Testis (tissue), 3 donors: ENCODE measurements around the gene TRABD2B. TPM values are rescaled to one million over a fixed set of nuclear protein-coding genes. Genes with fewer than 3 reads are reported as not detected.

Source experiments
- DNase-seq: peaks from one replicate; pipeline ENCODE4 v3.0.0-alpha.2; 2019
- H3K27ac ChIP-seq, 2 donors: fragments of 200-600 bp; sonication (generic); one replicate each; pipeline ENCODE4 v1.5.1; 2019
- H3K27me3 ChIP-seq: fragments of 200-600 bp; sonication (generic); one replicate; pipeline ENCODE4 v1.5.1; 2019
- H3K36me3 ChIP-seq: fragments of 200-600 bp; sonication (generic); one replicate; pipeline ENCODE4 v1.5.1; 2017; ENCODE audit warnings: low read depth; ENCODE audit errors: missing control alignments
- H3K4me1 ChIP-seq: fragments of 200-600 bp; sonication (generic); one replicate; pipeline ENCODE4 v1.5.1; 2019
- H3K4me3 ChIP-seq, 2 donors: fragments of 200-600 bp; sonication (generic); one replicate each; pipeline ENCODE4 v1.5.1; 2017 to 2019
- H3K9me3 ChIP-seq: fragments of 200-600 bp; sonication (generic); one replicate; pipeline ENCODE4 v1.5.1; 2017
- CTCF ChIP-seq, 3 experiments: fragments of 450-650 bp in 2 of 3; fragments of 200-600 bp in 1 of 3; sonication (generic) in 1 of 3; IDR thresholded peaks; one replicate each; pipeline ENCODE4 v1.5.1; 2016 to 2019; ENCODE audit warnings: antibody characterized with exemption in 3 of 3, mild to moderate bottlenecking in 2 of 3, moderate library complexity in 1 of 3
- POLR2A ChIP-seq: fragments of 450-650 bp; IDR thresholded peaks from one replicate; pipeline ENCODE4 v1.6.1; 2017; ENCODE audit warnings: antibody characterized with exemption, mild to moderate bottlenecking, moderate library complexity
- WGBS, 2 donors: methylation state at CpG; one replicate each; pipeline ENCODE4 v1.1.5; 2018; 5-methylcytosine and 5-hydroxymethylcytosine counted together
- intact Hi-C: fragments of 100-400 bp; cut with DNase I; formaldehyde crosslinking; loops from one replicate; pipeline ENCODE4 v1.15.1; 2023; ENCODE audit warnings: low total_unique reads
- polyA plus RNA-seq: library from polyadenylated mRNA; stranded (reverse); fragments of 350-450 nt; fragmentation: Illumina TruSeq; extraction: RNeasy Lipid Tissue Mini Kit (QIAGEN cat#74804); gene quantifications from one replicate; pipeline ENCODE4 v1.2.3, GENCODE V29; 2014; ENCODE audit warnings: low read depth, low replicate concordance; ENCODE audit not compliant: insufficient read depth
- total RNA-seq, 2 donors: library from RNA; depleted of rRNA; stranded (reverse); fragments of >200 nt; gene quantifications; one replicate each; pipeline ENCODE4 v1.2.3, GENCODE V29; 2016

The TRABD2B gene
- total and polyA plus RNA-seq, 3 donors from 2014 or later: 1.9 to 2.7 (median 2.0) TPM

- no peak for TF ChIP-seq CTCF (IDR thresholded peaks at IDR 0.05)
- TF ChIP-seq POLR2A: no peak
- H3K4me1 ChIP-seq: no peaks in the 10 kb centered on the region
- no peak for DNase-seq
- H3K27me3 ChIP-seq: no peaks in the 10 kb centered on the region
- intact Hi-C loops: no loop called here
- WGBS, 2 donors: 90 to 95% methylated on average over 1 of the region's 1 CpG
- H3K27ac ChIP-seq: no peak overlapping the region
- H3K36me3 ChIP-seq: no peaks in the 10 kb centered on the region
- no peak overlapping the region for H3K4me3 ChIP-seq
- no peaks in the 10 kb centered on the region for H3K9me3 ChIP-seq
These were observed 113.2 kb downstream of the TRABD2B start for GRCh38 chr1:47883963-47884362.

DNA sequence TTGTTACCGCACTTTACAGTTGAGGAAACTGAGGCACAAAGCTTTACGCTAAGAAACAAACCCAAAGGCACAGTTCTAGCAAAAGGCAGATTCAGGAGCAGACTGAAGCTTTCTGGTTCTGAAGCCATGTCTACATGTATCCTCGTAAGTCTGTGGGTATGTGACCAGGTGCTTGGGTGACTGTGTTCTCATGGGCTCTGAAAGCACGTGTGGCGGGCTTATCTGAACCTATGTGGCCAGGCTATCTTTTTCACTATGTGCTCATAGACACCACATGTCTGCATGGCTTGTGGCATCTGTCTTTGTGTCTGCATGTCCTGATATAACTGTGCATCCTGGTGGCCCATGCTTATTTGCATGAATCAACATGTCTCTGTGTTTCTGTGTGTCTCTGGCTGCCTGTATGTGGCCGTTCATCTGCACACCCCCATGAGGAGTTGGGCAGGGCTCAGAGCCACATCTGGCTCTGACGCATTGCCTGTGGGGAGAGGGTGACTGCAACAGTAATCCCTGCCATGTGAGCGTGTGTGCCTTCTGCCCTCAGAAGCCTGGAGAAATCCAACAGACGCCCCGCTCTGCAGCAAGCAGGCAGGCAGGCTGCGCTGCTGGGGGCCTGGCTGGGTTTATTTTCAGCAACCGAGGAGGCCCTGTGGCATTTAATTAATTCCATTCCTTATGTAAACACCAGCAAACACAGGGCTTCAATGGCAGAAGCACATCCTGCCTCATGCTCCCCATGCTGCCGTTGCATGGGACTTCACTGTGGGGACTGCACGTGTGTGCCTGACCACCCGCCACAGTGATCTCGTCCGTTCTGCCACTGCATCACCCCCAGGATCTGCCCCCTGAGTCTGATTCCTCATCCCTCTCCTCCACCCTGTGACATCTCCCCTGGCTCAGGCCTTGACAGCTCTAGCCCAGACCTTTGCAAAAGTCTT is 115.4 kb downstream of the TRABD2B start:
- Histone ChIP-seq H3K9me3 (no peaks in the 10 kb centered on the region), H3K36me3 (no peaks in the 10 kb centered on the region), H3K4me1 (no peaks in the 10 kb centered on the region), H3K4me3 (no peak overlapping the region), H3K27me3 (no peaks in the 10 kb centered on the region), H3K27ac (no peak overlapping the region)
- WGBS, 2 donors: 91 to 93% methylated on average over 14 to 17 of the region's 17 CpGs
- no peak for TF ChIP-seq CTCF (IDR thresholded peaks at IDR 0.05)
- no peak for TF ChIP-seq POLR2A
- intact Hi-C loops: no loop called here
- no peak for DNase-seq

- intact Hi-C loops: no loop called here
- 83 to 97% methylated on average over 2 to 4 of the region's 4 CpGs for WGBS, 2 donors
- no peak for DNase-seq
- TF ChIP-seq CTCF (IDR thresholded peaks at IDR 0.05) (no peak), POLR2A (no peak)
- Histone ChIP-seq H3K4me3 (no peak overlapping the region), H3K9me3 (no peaks in the 10 kb centered on the region), H3K27ac (no peak overlapping the region), H3K4me1 (peaks cover 9% of the 10 kb centered on the region), H3K27me3 (no peaks in the 10 kb centered on the region), H3K36me3 (no peaks in the 10 kb centered on the region)
These were observed 120.6 kb downstream of the TRABD2B start for GRCh38 chr1:47876587-47876963.

- no peak for TF ChIP-seq CTCF (IDR thresholded peaks at IDR 0.05)
- TF ChIP-seq POLR2A: no peak
- WGBS, 2 donors: 82 to 85% methylated on average over 5 of the region's 5 CpGs
These were observed 121.2 kb downstream of the TRABD2B start for GRCh38 chr1:47875831-47876586.

More at GRCh38 chr1:47875831-47876586, 121.2 kb downstream of the TRABD2B start:
- intact Hi-C loops: no loop called here
- peaks cover 13% of the 10 kb centered on the region for H3K4me1 ChIP-seq
- no peak overlapping the region for H3K27ac ChIP-seq
- H3K4me3 ChIP-seq: no peak overlapping the region
- H3K9me3 ChIP-seq: no peaks in the 10 kb centered on the region
- H3K27me3 ChIP-seq: no peaks in the 10 kb centered on the region
- no peak for DNase-seq
- no peaks in the 10 kb centered on the region for H3K36me3 ChIP-seq
